Bronchial epithelial cell (primary cell): ENCODE data around the gene KCTD4. TPM values are rescaled to one million over a fixed set of nuclear protein-coding genes. Genes with fewer than 3 reads are reported as not detected.

Experiments
- DNase-seq: peaks from one replicate; pipeline ENCODE4 v3.0.0-alpha.2; 2010; ENCODE audit warnings: low read depth
- FAIRE-seq: peaks from 2 replicates; lab custom pipeline; 2011; peaks lifted over from hg19 to GRCh38; lab: Jason Lieb, UNC
- H3K27me3 ChIP-seq: 2 replicates; pipeline ENCODE4 v1.5.1; 2011; ENCODE audit warnings: low read length; ENCODE audit not compliant: control insufficient read depth, insufficient read depth
- H3K36me3 ChIP-seq: 2 replicates; pipeline ENCODE4 v1.5.1; 2011; ENCODE audit warnings: low read length; ENCODE audit not compliant: control insufficient read depth, insufficient read depth
- H3K4me3 ChIP-seq: 2 replicates; pipeline ENCODE4 v1.5.1; 2011; ENCODE audit warnings: mild to moderate bottlenecking, low read depth, low read length, control low read depth
- CTCF ChIP-seq: IDR thresholded peaks from 2 replicates; pipeline ENCODE4 v1.5.1; 2011; ENCODE audit warnings: mild to moderate bottlenecking, moderate library complexity, low read length, control low read depth, inconsistent platforms; ENCODE audit not compliant: insufficient read depth, severe bottlenecking
- total RNA-seq: library from RNA; depleted of rRNA; stranded (reverse); fragments of >200 nt; gene quantifications from 2 replicates; pipeline ENCODE4 v1.2.1, GENCODE V29; 2014

Gene KCTD4
- total RNA-seq, 1 donor from 2014 or later: not detected

- DNase-seq (peak; percentile 54), FAIRE-seq (no peak)
- peaks cover 1% of the 10 kb centered on the region for H3K36me3 ChIP-seq
- H3K27me3 ChIP-seq: no peaks in the 10 kb centered on the region
- H3K4me3 ChIP-seq: no peak overlapping the region
- no peak for TF ChIP-seq CTCF
Measured at GRCh38 chr13:45180713-45181601, 19.9 kb downstream of the KCTD4 start.

- H3K36me3 ChIP-seq: peaks cover 1% of the 10 kb centered on the region
- H3K4me3 ChIP-seq: no peak overlapping the region
- no peaks in the 10 kb centered on the region for H3K27me3 ChIP-seq
- TF ChIP-seq CTCF: no peak
- no peak for DNase-seq
- FAIRE-seq: no peak
Measured at GRCh38 chr13:45180303-45180702, 20.5 kb downstream of the KCTD4 start.

GRCh38 chr13:45179428-45179827, 21.4 kb downstream of the KCTD4 start:
- FAIRE-seq (no peak), DNase-seq (no peak)
- Histone ChIP-seq H3K27me3 (no peaks in the 10 kb centered on the region), H3K36me3 (peaks cover 1% of the 10 kb centered on the region), H3K4me3 (no peak overlapping the region)
- TF ChIP-seq CTCF: no peak

GRCh38 chr13:45178349-45179162, 22.3 kb downstream of the KCTD4 start:
- H3K36me3 ChIP-seq: peaks cover 1% of the 10 kb centered on the region
- H3K27me3 ChIP-seq: no peaks in the 10 kb centered on the region
- no peak overlapping the region for H3K4me3 ChIP-seq
- DNase-seq: peak; percentile 43
- no peak for TF ChIP-seq CTCF
- no peak for FAIRE-seq

GRCh38 chr13:45174478-45174877, 26.4 kb downstream of the KCTD4 start:
- no peak overlapping the region for H3K4me3 ChIP-seq
- peaks cover 2% of the 10 kb centered on the region for H3K36me3 ChIP-seq
- DNase-seq (no peak), FAIRE-seq (no peak)
- no peak for TF ChIP-seq CTCF
- no peaks in the 10 kb centered on the region for H3K27me3 ChIP-seq
